Measurements from ENCODE around the gene LMO3. TPM values are rescaled to one million over a fixed set of nuclear protein-coding genes. Genes with fewer than 3 reads are reported as not detected.
A peak's percentile ranks its signal among the peaks of the same experiment; 100 is the strongest.

LMO3 gene
- total RNA-seq = 2.6 TPM

DNA sequence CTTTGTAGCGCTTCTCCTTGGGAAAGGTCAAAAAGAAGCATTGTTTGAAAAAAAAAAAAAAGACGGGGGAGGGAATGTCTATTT lies at the start of gene LMO3:
Gene LMO3 (minus strand): TSS at position 46 of the 84 bp plus-strand sequence. CDS start 5,302 bp downstream, outside the sequence.
- no peak within 1 kb of the TSS for H3K27ac ChIP-seq (ENCODE audit: low read depth, low read length)
- H3K36me3 ChIP-seq (ENCODE audit: control insufficient read depth in 3 of 3, insufficient read depth in 3 of 3, low read length in 3 of 3) = no peaks in the 10 kb centered on the region
- H3K4me3 ChIP-seq (ENCODE audit: low read length in 3 of 3) = peak within 1 kb of the TSS; percentile 49 to 70 (median 65)
- H3K9ac ChIP-seq (ENCODE audit: low read depth in 1 of 3, low read length in 3 of 3) = peak within 1 kb of the TSS; percentile 39 to 74 (median 60)
- peaks cover 17 to 32% (median 29%) of the 10 kb centered on the region in 3 donors for H3K27me3 ChIP-seq (ENCODE audit: control insufficient read depth in 3 of 3, insufficient read depth in 3 of 3, low read length in 3 of 3)
- peaks cover 12 to 15% (median 13%) of the 10 kb centered on the region in 3 donors for H3K4me1 ChIP-seq (ENCODE audit: control insufficient read depth in 3 of 3, insufficient read depth in 3 of 3, low read length in 3 of 3)
- no peaks in the 10 kb centered on the region for H3K9me3 ChIP-seq (ENCODE audit: control insufficient read depth in 3 of 3, low read length in 3 of 3)

DNA sequence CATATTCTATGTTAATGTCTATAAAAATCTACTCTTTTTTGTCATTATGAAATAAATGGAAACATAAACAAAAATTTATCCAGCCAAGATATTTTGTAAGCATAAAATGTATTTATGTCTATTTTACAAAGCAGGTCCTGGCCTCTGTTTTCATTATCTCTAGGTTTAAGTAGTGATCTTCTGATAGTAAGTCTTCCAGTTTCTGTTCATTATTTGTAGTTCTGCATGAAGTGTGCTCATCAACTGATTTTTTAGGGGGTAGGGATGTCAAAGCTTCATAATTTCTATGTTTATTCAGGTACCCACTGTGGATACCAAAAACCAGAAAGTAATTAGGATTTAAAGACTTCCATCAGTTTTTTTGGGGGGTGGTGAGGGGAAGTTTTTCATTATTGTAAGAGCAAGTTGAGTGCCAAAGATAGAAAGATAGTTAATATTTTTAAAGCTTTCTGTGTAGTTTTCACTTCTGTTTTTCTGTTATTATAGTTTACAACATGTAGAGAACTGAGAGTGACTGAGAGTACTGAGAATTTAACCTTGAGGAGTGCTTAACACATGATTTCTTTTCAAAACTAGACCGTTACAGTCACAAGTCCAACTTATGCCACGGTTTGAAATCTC lies 30.6 kb upstream of the LMO3 start:
- Histone ChIP-seq H3K27ac (ENCODE audit: low read depth, low read length) (no peak overlapping the region), H3K27me3 (ENCODE audit: control insufficient read depth in 3 of 3, insufficient read depth in 3 of 3, low read length in 3 of 3) (no peaks in the 10 kb centered on the region), H3K9ac (ENCODE audit: low read depth in 1 of 3, low read length in 3 of 3) (no peak overlapping the region), H3K4me1 (ENCODE audit: control insufficient read depth in 3 of 3, insufficient read depth in 3 of 3, low read length in 3 of 3) (no peaks in the 10 kb centered on the region), H3K9me3 (ENCODE audit: control insufficient read depth in 3 of 3, low read length in 3 of 3) (no peaks in the 10 kb centered on the region), H3K36me3 (ENCODE audit: control insufficient read depth in 3 of 3, insufficient read depth in 3 of 3, low read length in 3 of 3) (no peaks in the 10 kb centered on the region), H3K4me3 (ENCODE audit: low read length in 3 of 3) (no peak overlapping the region)

DNA sequence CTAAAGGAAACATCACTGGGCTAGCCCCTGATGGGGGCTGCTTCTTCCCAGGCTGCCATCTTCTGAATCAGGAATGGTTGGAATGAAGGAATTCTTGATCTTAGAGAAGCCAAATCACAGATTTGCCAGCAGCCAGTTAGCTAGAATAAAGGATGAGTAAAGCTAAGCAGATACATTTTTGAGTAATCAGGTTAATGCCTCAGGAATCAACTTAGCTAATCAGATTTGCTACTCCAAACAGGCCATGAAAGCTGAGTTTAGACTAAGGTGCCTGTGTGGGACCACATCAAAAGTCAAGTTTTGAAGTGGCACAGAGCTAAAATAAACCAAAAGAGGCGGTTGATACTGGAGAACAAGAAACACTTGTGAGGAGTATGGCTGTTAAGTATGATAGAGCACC lies 28.8 kb upstream of the LMO3 start:
- H3K27ac ChIP-seq (ENCODE audit: low read depth, low read length) = no peak overlapping the region
- H3K27me3 ChIP-seq (ENCODE audit: control insufficient read depth in 3 of 3, insufficient read depth in 3 of 3, low read length in 3 of 3) = no peaks in the 10 kb centered on the region
- H3K4me3 ChIP-seq (ENCODE audit: low read length in 3 of 3) = no peak overlapping the region
- no peaks in the 10 kb centered on the region for H3K4me1 ChIP-seq (ENCODE audit: control insufficient read depth in 3 of 3, insufficient read depth in 3 of 3, low read length in 3 of 3)
- H3K9me3 ChIP-seq (ENCODE audit: control insufficient read depth in 3 of 3, low read length in 3 of 3) = no peaks in the 10 kb centered on the region
- no peaks in the 10 kb centered on the region for H3K36me3 ChIP-seq (ENCODE audit: control insufficient read depth in 3 of 3, insufficient read depth in 3 of 3, low read length in 3 of 3)
- H3K9ac ChIP-seq (ENCODE audit: low read depth in 1 of 3, low read length in 3 of 3) = no peak overlapping the region

DNA sequence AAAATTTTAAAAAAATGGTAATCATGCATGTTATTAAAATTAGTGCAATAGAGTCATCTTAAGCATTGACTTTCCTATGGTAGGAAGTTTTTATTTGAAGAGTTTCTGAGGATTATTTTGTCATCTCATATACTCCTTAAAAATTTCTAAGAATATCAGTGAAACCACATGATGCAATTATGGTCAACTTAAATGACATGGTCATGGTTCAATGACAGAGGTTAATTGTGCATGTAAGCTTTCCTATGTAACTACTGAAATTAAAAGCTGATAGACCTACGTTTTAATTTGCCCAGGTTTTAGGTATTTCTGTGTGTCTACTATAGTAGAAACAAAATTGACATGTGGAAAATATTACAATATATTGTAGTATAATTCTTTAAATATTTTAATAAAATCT lies 21.0 kb upstream of the LMO3 start:
- Histone ChIP-seq H3K4me3 (ENCODE audit: low read length in 3 of 3) (no peak overlapping the region), H3K27ac (ENCODE audit: low read depth, low read length) (no peak overlapping the region), H3K9ac (ENCODE audit: low read depth in 1 of 3, low read length in 3 of 3) (no peak overlapping the region), H3K9me3 (ENCODE audit: control insufficient read depth in 3 of 3, low read length in 3 of 3) (no peaks in the 10 kb centered on the region), H3K4me1 (ENCODE audit: control insufficient read depth in 3 of 3, insufficient read depth in 3 of 3, low read length in 3 of 3) (no peaks in the 10 kb centered on the region), H3K36me3 (ENCODE audit: control insufficient read depth in 3 of 3, insufficient read depth in 3 of 3, low read length in 3 of 3) (no peaks in the 10 kb centered on the region), H3K27me3 (ENCODE audit: control insufficient read depth in 3 of 3, insufficient read depth in 3 of 3, low read length in 3 of 3) (no peaks in the 10 kb centered on the region)

DNA sequence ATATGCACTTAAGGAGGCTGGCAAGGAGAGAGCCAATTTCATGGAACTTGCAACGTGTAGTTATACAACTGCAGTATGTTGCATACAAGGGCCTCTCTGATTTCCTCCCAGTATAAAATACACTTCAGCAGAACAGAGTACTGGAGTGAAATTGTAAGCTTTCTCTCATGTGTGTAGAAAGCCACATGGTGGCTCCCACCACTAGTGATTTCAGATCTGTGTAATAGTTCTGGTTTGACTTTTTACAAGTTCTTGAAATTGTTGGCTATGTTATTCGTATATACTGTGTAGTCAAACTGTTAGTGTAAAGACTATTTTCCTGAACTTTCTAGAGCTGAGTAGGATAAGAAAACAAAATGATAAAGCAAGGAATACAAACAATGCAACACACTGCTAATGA lies 16.4 kb upstream of the LMO3 start:
- Histone ChIP-seq H3K36me3 (ENCODE audit: control insufficient read depth in 3 of 3, insufficient read depth in 3 of 3, low read length in 3 of 3) (no peaks in the 10 kb centered on the region), H3K4me3 (ENCODE audit: low read length in 3 of 3) (no peak overlapping the region), H3K9ac (ENCODE audit: low read depth in 1 of 3, low read length in 3 of 3) (no peak overlapping the region), H3K27ac (ENCODE audit: low read depth, low read length) (no peak overlapping the region), H3K9me3 (ENCODE audit: control insufficient read depth in 3 of 3, low read length in 3 of 3) (peaks cover 0 to 4% (median 0%) of the 10 kb centered on the region in 3 donors), H3K4me1 (ENCODE audit: control insufficient read depth in 3 of 3, insufficient read depth in 3 of 3, low read length in 3 of 3) (no peaks in the 10 kb centered on the region), H3K27me3 (ENCODE audit: control insufficient read depth in 3 of 3, insufficient read depth in 3 of 3, low read length in 3 of 3) (no peaks in the 10 kb centered on the region)

DNA sequence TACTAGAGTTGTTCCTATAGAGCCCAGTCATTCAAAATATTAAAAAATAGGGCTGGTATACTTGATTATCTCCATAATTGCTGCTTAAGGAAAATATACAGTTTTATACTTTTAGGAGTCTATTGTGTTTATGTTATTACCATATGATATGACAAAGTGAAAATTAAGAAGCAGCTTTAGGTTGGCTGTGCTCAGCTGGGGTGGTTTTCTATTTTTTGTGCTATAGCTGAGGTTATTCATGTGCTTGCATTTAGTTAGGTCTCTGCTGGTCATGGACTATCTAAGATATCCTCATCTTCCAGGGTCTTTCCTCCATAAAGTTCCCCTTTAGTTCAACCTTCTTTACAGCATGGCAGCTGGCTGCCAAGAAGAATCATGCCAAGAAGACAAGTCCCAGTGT lies 13.6 kb upstream of the LMO3 start:
- Histone ChIP-seq H3K9ac (ENCODE audit: low read depth in 1 of 3, low read length in 3 of 3) (no peak overlapping the region), H3K27ac (ENCODE audit: low read depth, low read length) (no peak overlapping the region), H3K4me1 (ENCODE audit: control insufficient read depth in 3 of 3, insufficient read depth in 3 of 3, low read length in 3 of 3) (no peaks in the 10 kb centered on the region), H3K9me3 (ENCODE audit: control insufficient read depth in 3 of 3, low read length in 3 of 3) (peaks cover 0 to 4% (median 0%) of the 10 kb centered on the region in 3 donors), H3K4me3 (ENCODE audit: low read length in 3 of 3) (no peak overlapping the region), H3K36me3 (ENCODE audit: control insufficient read depth in 3 of 3, insufficient read depth in 3 of 3, low read length in 3 of 3) (no peaks in the 10 kb centered on the region), H3K27me3 (ENCODE audit: control insufficient read depth in 3 of 3, insufficient read depth in 3 of 3, low read length in 3 of 3) (no peaks in the 10 kb centered on the region)

DNA sequence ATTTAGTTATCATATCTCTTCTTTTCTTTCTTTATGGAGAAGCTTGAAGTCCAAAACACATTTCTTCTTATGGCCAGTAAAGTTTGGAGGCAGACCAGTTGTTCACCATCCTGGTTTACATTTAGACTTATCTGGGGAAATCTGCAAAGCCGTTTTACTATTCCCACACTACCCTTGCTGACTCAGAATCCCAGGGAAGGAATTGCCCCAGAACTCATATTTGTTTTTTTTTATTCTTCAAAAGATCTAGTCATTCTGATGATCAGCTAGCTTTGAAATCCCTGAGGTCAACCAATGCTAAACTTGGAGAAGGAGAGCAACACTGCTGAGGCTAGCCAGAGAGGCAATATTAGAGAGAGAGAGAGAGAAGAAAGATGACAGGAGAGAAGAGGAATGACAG lies 12.3 kb upstream of the LMO3 start:
- H3K27ac ChIP-seq (ENCODE audit: low read depth, low read length) = no peak overlapping the region
- H3K36me3 ChIP-seq (ENCODE audit: control insufficient read depth in 3 of 3, insufficient read depth in 3 of 3, low read length in 3 of 3) = no peaks in the 10 kb centered on the region
- H3K4me1 ChIP-seq (ENCODE audit: control insufficient read depth in 3 of 3, insufficient read depth in 3 of 3, low read length in 3 of 3) = no peaks in the 10 kb centered on the region
- H3K9me3 ChIP-seq (ENCODE audit: control insufficient read depth in 3 of 3, low read length in 3 of 3) = peaks cover 0 to 4% (median 0%) of the 10 kb centered on the region in 3 donors
- no peak overlapping the region for H3K9ac ChIP-seq (ENCODE audit: low read depth in 1 of 3, low read length in 3 of 3)
- no peaks in the 10 kb centered on the region for H3K27me3 ChIP-seq (ENCODE audit: control insufficient read depth in 3 of 3, insufficient read depth in 3 of 3, low read length in 3 of 3)
- H3K4me3 ChIP-seq (ENCODE audit: low read length in 3 of 3) = no peak overlapping the region

DNA sequence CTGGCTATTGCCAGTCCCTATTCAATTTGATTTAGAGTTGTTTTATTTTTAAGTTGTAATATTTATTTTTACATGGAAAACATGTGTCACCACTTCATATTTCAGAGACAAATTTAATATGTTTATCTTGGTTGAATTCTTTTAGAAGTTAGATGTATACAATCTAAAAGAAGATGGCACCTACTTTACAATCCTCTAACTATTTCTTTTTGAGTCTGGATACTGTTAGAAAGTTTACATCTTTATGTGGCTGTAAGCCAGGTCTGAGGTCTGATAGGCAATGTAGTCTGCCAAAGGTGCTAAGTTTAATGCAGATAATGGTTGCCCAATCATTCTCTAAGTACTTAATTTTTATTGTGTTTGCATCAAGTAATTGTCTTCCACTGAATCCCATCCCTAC lies 7.2 kb upstream of the LMO3 start:
- Histone ChIP-seq H3K36me3 (ENCODE audit: control insufficient read depth in 3 of 3, insufficient read depth in 3 of 3, low read length in 3 of 3) (no peaks in the 10 kb centered on the region), H3K27ac (ENCODE audit: low read depth, low read length) (no peak overlapping the region), H3K4me3 (ENCODE audit: low read length in 3 of 3) (no peak overlapping the region), H3K9me3 (ENCODE audit: control insufficient read depth in 3 of 3, low read length in 3 of 3) (no peaks in the 10 kb centered on the region), H3K4me1 (ENCODE audit: control insufficient read depth in 3 of 3, insufficient read depth in 3 of 3, low read length in 3 of 3) (no peaks in the 10 kb centered on the region), H3K27me3 (ENCODE audit: control insufficient read depth in 3 of 3, insufficient read depth in 3 of 3, low read length in 3 of 3) (peaks cover 8 to 11% (median 9%) of the 10 kb centered on the region in 3 donors), H3K9ac (ENCODE audit: low read depth in 1 of 3, low read length in 3 of 3) (no peak overlapping the region)

DNA sequence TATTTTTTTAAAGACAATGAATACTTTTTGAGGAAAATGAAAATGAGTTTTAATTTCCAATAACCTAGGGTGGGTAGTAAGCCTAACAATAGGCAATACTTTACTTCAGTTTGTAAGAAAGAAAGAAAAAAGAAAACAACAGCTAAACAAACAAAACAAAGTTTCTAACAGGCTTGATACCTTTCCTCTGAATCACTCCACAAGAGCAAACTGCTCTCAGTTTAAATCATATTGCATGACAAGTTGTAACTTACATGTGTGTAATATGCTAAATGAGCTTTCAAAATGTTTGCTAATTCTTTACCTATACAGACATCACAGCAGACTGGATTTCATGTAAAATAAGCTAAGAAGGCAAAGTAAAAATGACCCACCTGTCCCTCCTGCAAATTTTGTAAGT lies 6.7 kb upstream of the LMO3 start:
- Histone ChIP-seq H3K4me1 (ENCODE audit: control insufficient read depth in 3 of 3, insufficient read depth in 3 of 3, low read length in 3 of 3) (no peaks in the 10 kb centered on the region), H3K4me3 (ENCODE audit: low read length in 3 of 3) (no peak overlapping the region), H3K27me3 (ENCODE audit: control insufficient read depth in 3 of 3, insufficient read depth in 3 of 3, low read length in 3 of 3) (peaks cover 8 to 13% (median 11%) of the 10 kb centered on the region in 3 donors), H3K9ac (ENCODE audit: low read depth in 1 of 3, low read length in 3 of 3) (no peak overlapping the region), H3K36me3 (ENCODE audit: control insufficient read depth in 3 of 3, insufficient read depth in 3 of 3, low read length in 3 of 3) (no peaks in the 10 kb centered on the region), H3K9me3 (ENCODE audit: control insufficient read depth in 3 of 3, low read length in 3 of 3) (no peaks in the 10 kb centered on the region), H3K27ac (ENCODE audit: low read depth, low read length) (no peak overlapping the region)

DNA sequence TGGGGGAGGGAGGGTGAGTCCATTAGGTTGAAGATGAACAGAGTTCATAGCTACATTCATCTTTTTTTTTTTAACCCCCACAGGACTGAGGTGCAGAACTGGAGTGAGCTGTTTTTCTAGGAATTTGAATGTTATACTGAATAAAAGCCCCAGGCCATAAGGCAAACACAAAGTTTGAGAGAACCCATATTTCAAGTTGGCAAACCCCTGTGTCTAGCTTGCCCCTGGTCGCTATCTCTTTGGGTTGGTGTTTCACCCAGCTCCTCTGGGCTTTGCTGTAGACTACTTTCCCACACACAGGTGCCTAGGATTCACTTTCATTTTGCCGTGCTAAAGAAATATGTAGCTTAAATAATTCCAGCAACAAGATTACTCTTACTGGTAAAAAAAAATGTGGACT lies 5.2 kb upstream of the LMO3 start:
- Histone ChIP-seq H3K27me3 (ENCODE audit: control insufficient read depth in 3 of 3, insufficient read depth in 3 of 3, low read length in 3 of 3) (peaks cover 17 to 22% (median 22%) of the 10 kb centered on the region in 3 donors), H3K9me3 (ENCODE audit: control insufficient read depth in 3 of 3, low read length in 3 of 3) (no peaks in the 10 kb centered on the region), H3K4me3 (ENCODE audit: low read length in 3 of 3) (no peak overlapping the region), H3K9ac (ENCODE audit: low read depth in 1 of 3, low read length in 3 of 3) (no peak overlapping the region), H3K27ac (ENCODE audit: low read depth, low read length) (no peak overlapping the region), H3K36me3 (ENCODE audit: control insufficient read depth in 3 of 3, insufficient read depth in 3 of 3, low read length in 3 of 3) (no peaks in the 10 kb centered on the region), H3K4me1 (ENCODE audit: control insufficient read depth in 3 of 3, insufficient read depth in 3 of 3, low read length in 3 of 3) (peaks cover 5 to 10% (median 8%) of the 10 kb centered on the region in 3 donors)

DNA sequence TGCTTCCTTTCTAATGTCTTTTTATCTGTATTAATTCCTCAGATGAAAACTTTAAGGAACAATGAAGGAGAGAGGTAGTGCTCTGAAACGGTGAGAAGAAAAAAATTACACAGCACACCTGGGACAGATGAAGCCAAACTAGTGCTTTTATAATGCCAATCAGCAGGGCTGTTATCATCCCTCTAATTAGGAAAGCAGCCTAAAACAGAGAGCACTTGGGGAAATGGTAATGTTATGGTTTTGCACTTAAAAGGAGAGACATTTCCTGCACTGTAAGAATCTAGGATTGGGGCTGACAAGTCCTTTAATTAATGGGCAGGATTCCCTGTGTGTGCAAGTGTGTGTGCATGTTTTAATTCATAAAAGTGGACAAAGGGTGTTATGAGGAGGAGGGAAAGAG lies 4.8 kb upstream of the LMO3 start:
- Histone ChIP-seq H3K4me1 (ENCODE audit: control insufficient read depth in 3 of 3, insufficient read depth in 3 of 3, low read length in 3 of 3) (peaks cover 9 to 13% (median 10%) of the 10 kb centered on the region in 3 donors), H3K27ac (ENCODE audit: low read depth, low read length) (no peak overlapping the region), H3K9ac (ENCODE audit: low read depth in 1 of 3, low read length in 3 of 3) (no peak overlapping the region), H3K4me3 (ENCODE audit: low read length in 3 of 3) (no peak overlapping the region), H3K36me3 (ENCODE audit: control insufficient read depth in 3 of 3, insufficient read depth in 3 of 3, low read length in 3 of 3) (no peaks in the 10 kb centered on the region), H3K9me3 (ENCODE audit: control insufficient read depth in 3 of 3, low read length in 3 of 3) (no peaks in the 10 kb centered on the region), H3K27me3 (ENCODE audit: control insufficient read depth in 3 of 3, insufficient read depth in 3 of 3, low read length in 3 of 3) (peaks cover 17 to 25% (median 24%) of the 10 kb centered on the region in 3 donors)
